Mononuclear cell (primary cell): ENCODE data around the gene BANP. TPM values are rescaled to one million over a fixed set of nuclear protein-coding genes. Genes with fewer than 3 reads are reported as not detected.
"Not testable (repeated sequence)": the region's sequence is repeated elsewhere in the genome, so short reads cannot be mapped to it uniquely, and the experiment has no call there.

Experiments
- H3K27me3 ChIP-seq: 2 replicates; pipeline ENCODE4 v1.6.0; 2011; ENCODE audit warnings: low read length, control low read depth; ENCODE audit not compliant: insufficient read depth
- H3K4me1 ChIP-seq: 2 replicates; pipeline ENCODE4 v1.5.1; 2011; ENCODE audit warnings: mild to moderate bottlenecking, low read length, control low read depth; ENCODE audit not compliant: insufficient read depth
- H3K4me3 ChIP-seq: 2 replicates; pipeline ENCODE4 v1.5.1; 2011; ENCODE audit warnings: mild to moderate bottlenecking, low read length, moderate library complexity
- H3K9me3 ChIP-seq: 2 replicates; pipeline ENCODE4 v1.5.1; 2011; ENCODE audit warnings: low read depth, mild to moderate bottlenecking, control low read depth, low read length
- total RNA-seq: library from RNA; depleted of rRNA; stranded (reverse); fragments of >200 nt; gene quantifications from one replicate; pipeline ENCODE4 v1.2.3, GENCODE V29; 2012

BANP gene
- total RNA-seq, 1 donor: 71.8 TPM

DNA sequence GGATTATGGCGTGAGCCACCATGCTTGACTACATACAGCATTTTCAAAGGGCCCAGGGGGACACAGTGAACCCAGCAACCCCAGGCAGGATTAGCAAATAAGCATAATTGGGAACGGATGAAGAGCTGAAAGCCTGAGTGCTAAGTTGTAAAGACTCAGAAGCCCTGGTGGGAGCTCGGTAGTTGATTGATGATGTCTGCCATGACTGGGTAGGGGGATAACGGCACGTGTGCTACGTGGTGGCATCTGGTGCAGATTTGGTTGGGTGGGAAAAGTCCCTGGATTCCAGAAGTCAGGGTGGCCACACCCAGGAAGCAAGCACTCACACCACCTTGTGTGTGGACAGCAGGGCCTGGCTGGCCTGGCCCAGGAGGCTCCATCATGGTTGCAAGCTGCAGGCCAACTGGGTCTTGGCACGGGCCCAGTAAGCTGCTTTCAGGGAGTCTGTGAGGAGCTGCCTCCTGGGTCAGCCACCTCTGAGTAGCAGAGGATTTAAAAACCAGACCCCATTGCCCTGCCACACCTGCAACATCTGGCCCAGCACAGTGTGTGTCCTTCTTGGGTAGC, 154.4 kb downstream of the BANP start:
- H3K9me3 ChIP-seq, H3K4me1 ChIP-seq, H3K27me3 ChIP-seq, H3K4me3 ChIP-seq: not testable (repeated sequence)

DNA sequence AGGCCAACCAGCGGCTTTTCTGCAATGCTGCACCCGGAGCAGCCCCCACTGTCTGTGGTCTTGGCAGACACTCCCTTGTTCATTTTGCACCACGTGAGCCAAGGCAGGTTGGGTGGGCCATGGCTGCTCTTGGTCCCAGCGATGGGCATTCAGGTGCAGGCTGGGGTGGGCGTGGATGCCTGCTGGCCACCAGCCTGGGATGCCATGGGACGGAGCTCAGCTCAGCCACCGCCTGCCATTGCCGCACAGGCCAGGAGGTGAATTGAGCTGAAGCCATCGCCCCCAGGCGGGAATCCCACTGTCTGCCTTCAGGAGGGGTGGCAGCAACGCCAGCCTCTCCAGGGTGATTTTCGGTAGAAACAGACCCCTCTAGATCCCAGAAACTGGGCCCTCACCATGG, 155.3 kb downstream of the BANP start:
- H3K9me3 ChIP-seq, H3K4me3 ChIP-seq, H3K4me1 ChIP-seq, H3K27me3 ChIP-seq: not testable (repeated sequence)

DNA sequence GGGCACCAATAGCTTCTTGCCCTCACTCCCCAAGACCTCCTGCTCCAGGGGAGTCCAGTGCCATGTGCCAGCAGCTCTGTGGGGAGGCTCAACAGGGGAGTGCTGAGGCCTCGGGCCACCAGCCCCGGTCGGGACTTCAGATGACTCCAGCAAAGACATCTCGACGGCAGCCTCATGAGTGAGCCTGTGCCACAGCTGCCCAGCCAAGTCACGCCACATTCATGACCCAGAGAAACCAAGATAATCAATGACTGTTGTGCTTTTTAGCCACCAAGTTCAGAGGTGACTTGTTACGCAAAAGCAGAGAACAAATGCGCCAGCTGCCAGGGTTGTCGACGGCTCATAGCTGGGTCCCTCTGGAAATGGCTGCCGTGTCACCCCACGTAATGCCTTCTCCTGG, 157.5 kb downstream of the BANP start:
- Histone ChIP-seq H3K9me3 (no peaks in the 10 kb centered on the region), H3K27me3 (no peaks in the 10 kb centered on the region), H3K4me3 (no peak overlapping the region), H3K4me1 (no peaks in the 10 kb centered on the region)

- H3K27me3 ChIP-seq, H3K4me1 ChIP-seq, H3K4me3 ChIP-seq, H3K9me3 ChIP-seq: not testable (repeated sequence)
These were observed 158.7 kb downstream of the BANP start for GRCh38 chr16:88109726-88110621.

- H3K9me3 ChIP-seq, H3K4me3 ChIP-seq, H3K27me3 ChIP-seq, H3K4me1 ChIP-seq: not testable (repeated sequence)
These were observed 159.8 kb downstream of the BANP start for GRCh38 chr16:88110875-88111494.

- H3K4me1 ChIP-seq, H3K4me3 ChIP-seq, H3K9me3 ChIP-seq, H3K27me3 ChIP-seq: not testable (repeated sequence)
These were observed 160.7 kb downstream of the BANP start for GRCh38 chr16:88111976-88112375.

GRCh38 chr16:88113545-88114045, 162.4 kb downstream of the BANP start:
- Histone ChIP-seq H3K4me3 (no peak overlapping the region), H3K27me3 (no peaks in the 10 kb centered on the region), H3K4me1 (peaks cover 4% of the 10 kb centered on the region), H3K9me3 (no peaks in the 10 kb centered on the region)

DNA sequence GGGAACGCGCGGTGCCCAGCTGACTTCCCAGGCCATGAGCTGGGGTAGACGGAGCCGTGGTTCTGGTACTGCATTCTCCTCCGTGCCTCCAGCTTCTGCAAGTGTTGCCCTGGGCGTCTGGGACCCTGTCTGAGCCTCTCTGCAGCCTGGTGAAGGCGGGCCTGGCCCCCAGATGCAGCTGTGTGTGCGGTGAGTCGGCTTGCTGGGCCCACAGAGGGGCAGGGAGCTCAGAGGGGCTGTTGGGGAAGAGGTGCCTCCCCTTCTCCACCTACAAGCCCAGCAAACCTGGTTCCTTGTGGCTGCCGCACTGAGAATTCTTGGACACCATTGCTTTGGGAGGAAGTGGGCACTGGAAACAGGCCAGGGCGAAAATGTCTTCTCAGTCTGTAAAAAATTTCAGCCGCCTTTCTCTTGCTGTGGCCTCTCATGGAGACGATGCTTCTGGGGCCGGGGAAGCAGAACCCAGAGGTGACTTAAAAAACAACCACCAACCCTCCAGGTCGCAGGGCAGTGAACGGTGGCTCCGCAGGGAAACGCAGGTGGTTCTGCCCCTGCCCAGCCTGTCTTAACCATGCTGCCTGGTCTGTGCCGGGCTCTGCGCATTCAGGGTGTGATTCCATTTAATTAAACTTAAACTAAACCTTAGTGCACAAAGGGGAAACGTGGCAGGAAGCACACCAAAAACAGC, 163.5 kb downstream of the BANP start:
- H3K4me1 ChIP-seq: not testable (repeated sequence)

GRCh38 chr16:88116121-88116520, 164.9 kb downstream of the BANP start:
- Histone ChIP-seq H3K9me3 (no peaks in the 10 kb centered on the region), H3K4me3 (no peak overlapping the region), H3K4me1 (peaks cover 4% of the 10 kb centered on the region), H3K27me3 (no peaks in the 10 kb centered on the region)

More for the DNA sequence above, 163.5 kb downstream of the BANP start:
- not testable (repeated sequence) for H3K27me3 ChIP-seq, H3K4me3 ChIP-seq, H3K9me3 ChIP-seq

DNA sequence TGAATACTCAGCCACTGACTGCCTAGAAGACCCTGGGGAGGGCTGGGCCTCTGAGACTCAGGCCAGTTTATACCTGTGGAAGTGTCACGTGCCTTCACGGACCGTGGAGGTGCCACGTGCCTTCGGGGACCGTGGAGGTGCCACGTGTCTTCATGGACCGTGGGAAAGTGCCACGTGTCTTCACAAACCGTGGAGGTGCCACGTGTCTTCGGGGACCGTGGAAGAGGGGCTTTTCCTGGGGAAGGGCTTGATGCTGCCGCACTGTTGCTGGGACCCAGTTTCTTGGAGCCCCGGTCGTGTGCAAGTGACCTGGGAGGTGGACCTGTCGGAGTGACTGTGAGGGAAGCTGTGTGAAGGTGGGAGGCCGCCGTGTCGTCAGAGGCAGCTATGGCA, 166.2 kb downstream of the BANP start:
- H3K4me3 ChIP-seq: no peak overlapping the region
- H3K9me3 ChIP-seq: no peaks in the 10 kb centered on the region
- no peaks in the 10 kb centered on the region for H3K27me3 ChIP-seq
- H3K4me1 ChIP-seq: peaks cover 4% of the 10 kb centered on the region

DNA sequence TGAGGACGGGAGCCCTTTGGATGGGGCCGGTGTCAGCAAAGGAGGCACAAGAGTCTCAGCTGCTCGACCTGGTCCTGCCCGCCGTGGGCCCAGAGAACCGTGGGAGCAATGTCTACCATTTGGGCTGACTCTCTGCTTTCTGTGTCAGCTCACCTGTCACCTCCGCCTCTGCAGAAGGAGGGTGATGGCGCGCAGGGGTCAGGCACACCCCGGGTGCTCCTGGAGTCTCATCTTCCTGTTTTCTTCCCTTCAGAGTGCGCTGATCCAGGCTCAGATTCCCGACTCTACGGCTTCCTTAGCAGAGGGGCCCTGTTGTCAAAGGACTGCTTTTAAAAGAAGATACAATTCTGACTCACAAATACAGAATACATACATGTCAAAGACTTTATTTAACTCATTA, 167.1 kb downstream of the BANP start:
- Histone ChIP-seq H3K27me3 (no peaks in the 10 kb centered on the region), H3K4me3 (no peak overlapping the region), H3K4me1 (peaks cover 4% of the 10 kb centered on the region), H3K9me3 (no peaks in the 10 kb centered on the region)

DNA sequence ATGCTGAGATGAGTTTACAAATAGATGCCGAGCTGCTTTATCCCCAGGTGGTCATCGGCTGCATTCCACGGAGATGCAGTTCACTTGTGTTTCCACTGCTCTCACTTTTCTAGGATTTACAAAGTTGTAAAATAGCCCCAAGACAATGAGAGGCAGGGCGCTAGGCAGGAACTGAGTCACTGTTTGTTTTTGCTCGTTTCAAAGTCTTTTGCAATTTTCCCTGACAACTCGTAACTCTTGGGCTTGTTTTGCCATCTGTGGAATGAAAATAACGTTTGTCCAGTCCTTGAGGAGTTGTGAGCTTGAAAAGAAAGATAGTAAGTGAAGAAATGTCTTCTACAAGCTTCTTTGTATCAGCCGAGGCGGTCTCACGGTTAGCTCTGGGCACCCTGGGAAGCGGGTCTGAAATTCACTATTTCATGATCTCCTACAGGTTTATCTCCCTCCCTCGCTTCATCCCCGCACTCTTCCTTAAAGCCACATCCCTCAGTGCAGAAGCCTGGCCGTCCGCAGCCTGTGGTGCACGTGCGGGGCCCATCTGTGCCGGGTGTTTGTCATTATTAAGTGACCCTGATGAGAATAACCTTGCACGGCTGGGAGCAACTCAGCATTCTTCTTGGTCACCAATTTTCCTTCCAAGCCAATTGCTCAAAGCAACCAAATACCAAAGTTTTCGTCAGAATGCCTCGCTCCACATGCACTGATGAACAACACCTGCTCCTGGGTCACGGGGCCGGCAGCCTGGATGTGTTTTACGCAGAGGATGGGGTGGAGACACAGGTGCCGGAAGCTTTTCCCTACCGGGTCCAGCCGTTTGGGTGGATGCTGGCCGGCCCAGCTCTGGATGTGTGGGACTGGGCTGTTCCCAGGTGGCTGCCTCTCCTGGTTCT, 167.9 kb downstream of the BANP start:
- not testable (repeated sequence) for H3K4me3 ChIP-seq, H3K4me1 ChIP-seq, H3K27me3 ChIP-seq, H3K9me3 ChIP-seq

DNA sequence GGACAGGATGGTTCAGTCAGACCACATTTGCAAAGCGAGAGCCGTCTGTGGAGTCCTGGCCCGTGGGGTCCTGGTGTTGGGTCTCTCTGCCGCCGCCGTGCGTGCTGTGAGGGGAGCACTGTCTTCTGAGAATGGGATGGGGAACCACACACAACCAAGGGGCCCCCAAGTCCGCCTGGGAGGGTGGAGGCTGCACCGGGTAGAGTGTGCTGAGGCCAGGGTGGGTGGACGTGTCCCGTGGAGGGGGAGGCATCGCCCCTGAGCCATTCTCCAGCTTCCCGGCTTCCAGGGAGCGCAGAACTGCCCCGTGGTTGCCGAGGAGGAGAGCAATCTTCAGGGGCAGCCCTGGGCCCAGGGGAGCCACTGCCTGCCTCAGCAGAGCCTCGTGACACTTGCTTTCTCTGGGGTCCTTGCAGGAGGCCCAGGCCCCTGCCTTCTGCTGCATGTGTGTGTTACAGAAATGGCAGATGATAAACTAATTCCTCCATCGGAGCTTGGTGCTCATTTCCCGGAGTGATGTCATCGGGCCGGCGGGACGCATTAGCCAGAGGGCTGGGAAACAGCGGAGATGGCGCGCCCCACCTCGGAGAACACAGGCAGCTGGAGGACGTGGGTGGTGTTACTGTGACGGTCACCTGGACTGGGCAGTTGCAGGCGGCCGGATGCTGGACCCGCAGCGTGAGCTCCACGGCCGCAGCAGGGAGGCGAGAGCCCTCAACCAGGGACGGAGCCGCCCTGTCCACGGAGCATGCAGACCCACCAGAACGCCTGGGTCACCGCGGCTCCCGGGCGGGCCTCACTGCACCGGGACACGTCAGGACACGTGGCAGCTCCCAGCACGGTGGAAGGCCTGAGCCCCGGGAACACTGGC, 168.9 kb downstream of the BANP start:
- H3K9me3 ChIP-seq, H3K4me1 ChIP-seq, H3K27me3 ChIP-seq, H3K4me3 ChIP-seq: not testable (repeated sequence)

- Histone ChIP-seq H3K9me3 (no peaks in the 10 kb centered on the region), H3K4me1 (peaks cover 4% of the 10 kb centered on the region), H3K27me3 (no peaks in the 10 kb centered on the region), H3K4me3 (no peak overlapping the region)
These were observed 169.6 kb downstream of the BANP start for GRCh38 chr16:88120812-88121211.
